ENCODE results near the gene DBF4.
"Not testable (repeated sequence)": the region's sequence is repeated elsewhere in the genome, so short reads cannot be mapped to it uniquely, and the experiment has no call there.

DBF4 gene

GRCh38 chr7:87882151-87882937 lies 6.1 kb downstream of the DBF4 start:
- no peak for DNase-seq
- no peaks in the 10 kb centered on the region for H3K27me3 ChIP-seq (replicated peaks; ENCODE audit: control insufficient read depth, insufficient read depth, low read length, poor library complexity, severe bottlenecking)
- H3K27ac ChIP-seq (ENCODE audit: insufficient read depth, low read length, poor library complexity, severe bottlenecking) = no peak overlapping the region
- no peaks in the 10 kb centered on the region for H3K9me3 ChIP-seq (ENCODE audit: control insufficient read depth, low read length)
- no peaks in the 10 kb centered on the region for H3K4me1 ChIP-seq (ENCODE audit: control insufficient read depth, insufficient read depth, low read length, poor library complexity, severe bottlenecking)
- H3K4me3 ChIP-seq (ENCODE audit: insufficient read depth, low read depth, low read length, poor library complexity, severe bottlenecking) = no peak overlapping the region
- peaks cover 12% of the 10 kb centered on the region for H3K36me3 ChIP-seq (ENCODE audit: control insufficient read depth, insufficient read depth, low read length)

- Histone ChIP-seq H3K9me3 (ENCODE audit: control insufficient read depth, low read length) (no peaks in the 10 kb centered on the region), H3K27me3 (replicated peaks; ENCODE audit: control insufficient read depth, insufficient read depth, low read length, poor library complexity, severe bottlenecking) (no peaks in the 10 kb centered on the region), H3K4me3 (ENCODE audit: insufficient read depth, low read depth, low read length, poor library complexity, severe bottlenecking) (no peak overlapping the region), H3K36me3 (ENCODE audit: control insufficient read depth, insufficient read depth, low read length) (peaks cover 22% of the 10 kb centered on the region), H3K27ac (ENCODE audit: insufficient read depth, low read length, poor library complexity, severe bottlenecking) (no peak overlapping the region), H3K4me1 (ENCODE audit: control insufficient read depth, insufficient read depth, low read length, poor library complexity, severe bottlenecking) (no peaks in the 10 kb centered on the region)
- no peak for DNase-seq
Observed at GRCh38 chr7:87885018-87885417, 8.7 kb downstream of the DBF4 start.

GRCh38 chr7:87886875-87887274 lies 10.6 kb downstream of the DBF4 start:
- H3K27me3 ChIP-seq (replicated peaks; ENCODE audit: control insufficient read depth, insufficient read depth, low read length, poor library complexity, severe bottlenecking) = no peaks in the 10 kb centered on the region
- peaks cover 22% of the 10 kb centered on the region for H3K36me3 ChIP-seq (ENCODE audit: control insufficient read depth, insufficient read depth, low read length)
- no peak overlapping the region for H3K27ac ChIP-seq (ENCODE audit: insufficient read depth, low read length, poor library complexity, severe bottlenecking)
- no peak for DNase-seq
- H3K4me1 ChIP-seq (ENCODE audit: control insufficient read depth, insufficient read depth, low read length, poor library complexity, severe bottlenecking) = no peaks in the 10 kb centered on the region
- H3K4me3 ChIP-seq (ENCODE audit: insufficient read depth, low read depth, low read length, poor library complexity, severe bottlenecking) = no peak overlapping the region
- H3K9me3 ChIP-seq (ENCODE audit: control insufficient read depth, low read length) = no peaks in the 10 kb centered on the region

- Histone ChIP-seq H3K4me1 (ENCODE audit: control insufficient read depth, insufficient read depth, low read length, poor library complexity, severe bottlenecking) (no peaks in the 10 kb centered on the region), H3K4me3 (ENCODE audit: insufficient read depth, low read depth, low read length, poor library complexity, severe bottlenecking) (no peak overlapping the region), H3K27ac (ENCODE audit: insufficient read depth, low read length, poor library complexity, severe bottlenecking) (no peak overlapping the region), H3K27me3 (replicated peaks; ENCODE audit: control insufficient read depth, insufficient read depth, low read length, poor library complexity, severe bottlenecking) (no peaks in the 10 kb centered on the region), H3K36me3 (ENCODE audit: control insufficient read depth, insufficient read depth, low read length) (peaks cover 33% of the 10 kb centered on the region), H3K9me3 (ENCODE audit: control insufficient read depth, low read length) (no peaks in the 10 kb centered on the region)
- no peak for DNase-seq
Observed at GRCh38 chr7:87895363-87895762, 19.1 kb downstream of the DBF4 start.

GRCh38 chr7:87899255-87899654 lies 23.0 kb downstream of the DBF4 start:
- DNase-seq = no peak
- H3K36me3 ChIP-seq (ENCODE audit: control insufficient read depth, insufficient read depth, low read length) = peaks cover 48% of the 10 kb centered on the region
- no peaks in the 10 kb centered on the region for H3K27me3 ChIP-seq (replicated peaks; ENCODE audit: control insufficient read depth, insufficient read depth, low read length, poor library complexity, severe bottlenecking)
- no peaks in the 10 kb centered on the region for H3K9me3 ChIP-seq (ENCODE audit: control insufficient read depth, low read length)
- no peaks in the 10 kb centered on the region for H3K4me1 ChIP-seq (ENCODE audit: control insufficient read depth, insufficient read depth, low read length, poor library complexity, severe bottlenecking)
- H3K27ac ChIP-seq (ENCODE audit: insufficient read depth, low read length, poor library complexity, severe bottlenecking) = no peak overlapping the region
- H3K4me3 ChIP-seq (ENCODE audit: insufficient read depth, low read depth, low read length, poor library complexity, severe bottlenecking) = no peak overlapping the region

GRCh38 chr7:87907136-87907906 lies 31.0 kb downstream of the DBF4 start:
- DNase-seq; H3K4me3 ChIP-seq (ENCODE audit: insufficient read depth, low read depth, low read length, poor library complexity, severe bottlenecking); H3K27ac ChIP-seq (ENCODE audit: insufficient read depth, low read length, poor library complexity, severe bottlenecking); H3K4me1 ChIP-seq (ENCODE audit: control insufficient read depth, insufficient read depth, low read length, poor library complexity, severe bottlenecking); H3K9me3 ChIP-seq (ENCODE audit: control insufficient read depth, low read length); H3K27me3 ChIP-seq (replicated peaks; ENCODE audit: control insufficient read depth, insufficient read depth, low read length, poor library complexity, severe bottlenecking): not testable (repeated sequence)
- peaks cover 12% of the 10 kb centered on the region for H3K36me3 ChIP-seq (ENCODE audit: control insufficient read depth, insufficient read depth, low read length)

GRCh38 chr7:87908814-87909213 lies 32.5 kb downstream of the DBF4 start:
- not testable (repeated sequence) for H3K4me3 ChIP-seq (ENCODE audit: insufficient read depth, low read depth, low read length, poor library complexity, severe bottlenecking); H3K27me3 ChIP-seq (replicated peaks; ENCODE audit: control insufficient read depth, insufficient read depth, low read length, poor library complexity, severe bottlenecking); H3K9me3 ChIP-seq (ENCODE audit: control insufficient read depth, low read length); H3K36me3 ChIP-seq (ENCODE audit: control insufficient read depth, insufficient read depth, low read length); H3K4me1 ChIP-seq (ENCODE audit: control insufficient read depth, insufficient read depth, low read length, poor library complexity, severe bottlenecking); DNase-seq; H3K27ac ChIP-seq (ENCODE audit: insufficient read depth, low read length, poor library complexity, severe bottlenecking)

- H3K27ac ChIP-seq (ENCODE audit: insufficient read depth, low read length, poor library complexity, severe bottlenecking) = no peak overlapping the region
- DNase-seq = no peak
- no peaks in the 10 kb centered on the region for H3K36me3 ChIP-seq (ENCODE audit: control insufficient read depth, insufficient read depth, low read length)
- H3K27me3 ChIP-seq (replicated peaks; ENCODE audit: control insufficient read depth, insufficient read depth, low read length, poor library complexity, severe bottlenecking) = no peaks in the 10 kb centered on the region
- H3K9me3 ChIP-seq (ENCODE audit: control insufficient read depth, low read length) = no peaks in the 10 kb centered on the region
- H3K4me1 ChIP-seq (ENCODE audit: control insufficient read depth, insufficient read depth, low read length, poor library complexity, severe bottlenecking) = no peaks in the 10 kb centered on the region
- H3K4me3 ChIP-seq (ENCODE audit: insufficient read depth, low read depth, low read length, poor library complexity, severe bottlenecking) = no peak overlapping the region
Observed at GRCh38 chr7:87912121-87912520, 35.8 kb downstream of the DBF4 start.

GRCh38 chr7:87918740-87919139 lies 42.4 kb downstream of the DBF4 start:
- H3K9me3 ChIP-seq (ENCODE audit: control insufficient read depth, low read length) = no peaks in the 10 kb centered on the region
- H3K36me3 ChIP-seq (ENCODE audit: control insufficient read depth, insufficient read depth, low read length) = no peaks in the 10 kb centered on the region
- H3K27me3 ChIP-seq (replicated peaks; ENCODE audit: control insufficient read depth, insufficient read depth, low read length, poor library complexity, severe bottlenecking) = no peaks in the 10 kb centered on the region
- no peak for DNase-seq
- no peak overlapping the region for H3K27ac ChIP-seq (ENCODE audit: insufficient read depth, low read length, poor library complexity, severe bottlenecking)
- no peaks in the 10 kb centered on the region for H3K4me1 ChIP-seq (ENCODE audit: control insufficient read depth, insufficient read depth, low read length, poor library complexity, severe bottlenecking)
- no peak overlapping the region for H3K4me3 ChIP-seq (ENCODE audit: insufficient read depth, low read depth, low read length, poor library complexity, severe bottlenecking)

- no peak overlapping the region for H3K27ac ChIP-seq (ENCODE audit: insufficient read depth, low read length, poor library complexity, severe bottlenecking)
- no peaks in the 10 kb centered on the region for H3K9me3 ChIP-seq (ENCODE audit: control insufficient read depth, low read length)
- H3K27me3 ChIP-seq (replicated peaks; ENCODE audit: control insufficient read depth, insufficient read depth, low read length, poor library complexity, severe bottlenecking) = no peaks in the 10 kb centered on the region
- no peaks in the 10 kb centered on the region for H3K4me1 ChIP-seq (ENCODE audit: control insufficient read depth, insufficient read depth, low read length, poor library complexity, severe bottlenecking)
- DNase-seq = no peak
- H3K36me3 ChIP-seq (ENCODE audit: control insufficient read depth, insufficient read depth, low read length) = no peaks in the 10 kb centered on the region
- H3K4me3 ChIP-seq (ENCODE audit: insufficient read depth, low read depth, low read length, poor library complexity, severe bottlenecking) = no peak overlapping the region
Observed at GRCh38 chr7:87919875-87920274, 43.6 kb downstream of the DBF4 start.
